H1 (cell line): ENCODE measurements around the gene KANSL3. TPM values are rescaled to one million over a fixed set of nuclear protein-coding genes. Genes with fewer than 3 reads are reported as not detected.

ENCODE experiments used
- ATF2 ChIP-seq: IDR thresholded peaks from 2 replicates; pipeline ENCODE4 v1.6.1; 2012; ENCODE audit warnings: low read length, inconsistent platforms
- MAX ChIP-seq: IDR thresholded peaks from 2 replicates; pipeline ENCODE4 v1.6.1; 2012; ENCODE audit warnings: inconsistent platforms
- RFX5 ChIP-seq: IDR thresholded peaks from 2 replicates; pipeline ENCODE4 v1.6.1; 2011; ENCODE audit warnings: low read depth, low read length, improper control_type of control experiment, borderline replicate concordance
- RXRA ChIP-seq: IDR thresholded peaks from 2 replicates; pipeline ENCODE4 v1.6.1; 2011; ENCODE audit warnings: low read depth, mild to moderate bottlenecking, low read length, moderate library complexity; ENCODE audit not compliant: insufficient read depth
- SAP30 ChIP-seq: fragments of 300-600 bp; sonication (generic); IDR thresholded peaks from 2 replicates; pipeline ENCODE4 v1.7.1; 2012; ENCODE audit warnings: low read length, moderate library complexity, mild to moderate bottlenecking, inconsistent platforms; ENCODE audit not compliant: insufficient read depth, insufficient replicate concordance
- polyA plus RNA-seq, 7 experiments: library from polyadenylated mRNA; depleted of rRNA in 3 of 7; stranded (reverse) in 5 of 7; unstranded in 2 of 7; fragments of >200 nt in 5 of 7; fragments of 200-250 nt in 2 of 7; gene quantifications; 1 replicate in 5 of 7; 2 replicates in 1 of 7; 4 replicates in 1 of 7; pipeline versions ENCODE4 v1.2.1 to v1.2.3, GENCODE V29; 2011 to 2013; ENCODE audit warnings: missing spikeins in 2 of 7, mixed read lengths in 2 of 7
- total RNA-seq: library from RNA; stranded (reverse); fragmentation: NEBNext Ultra II Directional; extraction: Animal tissue kit (Norgen Biotek cat#: 25700); gene quantifications from 2 replicates; pipeline ENCODE4 v1.2.1, GENCODE V29; 2021

KANSL3 gene
- total and polyA plus RNA-seq, 2 of the 8 experiments (the other 6 are each of a cell fraction or from before 2014, with no cell fraction given) = 19.8 to 31.4 TPM

DNA sequence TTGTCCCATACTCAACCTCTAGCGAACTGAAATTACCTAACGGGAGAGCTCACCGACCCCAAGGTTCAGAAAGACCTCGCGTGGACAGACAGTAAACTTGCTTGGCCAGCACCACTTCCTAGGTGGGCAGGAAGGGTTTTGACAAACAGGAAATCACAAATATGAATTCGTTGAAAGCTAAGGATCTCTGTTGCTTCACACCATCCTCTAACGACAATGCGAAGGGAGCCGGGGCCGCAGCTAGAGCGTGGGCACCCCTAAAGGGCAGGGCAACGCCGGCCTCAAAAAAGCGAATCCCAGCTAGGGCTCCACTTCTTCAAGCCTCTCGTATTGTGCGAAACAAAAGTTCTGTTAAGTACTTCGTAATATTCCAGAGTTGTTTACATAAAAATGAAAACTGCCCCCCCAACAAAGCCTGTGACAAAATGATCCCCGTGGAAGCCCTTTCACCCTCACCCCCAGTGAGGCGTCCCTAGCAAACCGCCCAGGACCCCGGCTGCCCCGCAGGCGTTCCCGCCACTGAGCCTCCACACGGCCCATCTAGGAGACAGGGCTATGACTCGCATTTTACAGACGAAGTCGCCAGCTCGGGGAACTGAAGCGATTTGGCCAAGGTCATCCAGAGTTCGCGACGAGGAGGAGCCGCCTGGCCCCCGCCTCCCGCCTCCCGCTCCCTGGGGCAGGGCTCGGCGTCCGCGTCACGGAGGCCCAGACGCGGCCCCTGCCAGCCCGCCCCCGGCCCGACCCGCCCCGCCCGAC lies 548 bp downstream of the KANSL3 start (continued):
- TF ChIP-seq MAX (no peak), ATF2 (no peak), RFX5 (no peak), RXRA (0 out of 2 replicates have a peak, but pooled peaks have one; percentile 67), SAP30 (no peak)
